HG02852 (cell line): ENCODE data around the gene PHYKPL.

ENCODE experiments used
- ATAC-seq: cut with Tn5 transposase; IDR thresholded peaks from one replicate; pipeline ENCODE4 v1.9.1; 2021; ENCODE audit warnings: mild to moderate bottlenecking, moderate library complexity; ENCODE audit not compliant: unreplicated experiment

Gene PHYKPL

GRCh38 chr5:178224403-178224802 is 8.2 kb downstream of the PHYKPL start:
- no peak for ATAC-seq

GRCh38 chr5:178223828-178224335 is 8.7 kb downstream of the PHYKPL start:
- no peak for ATAC-seq

DNA sequence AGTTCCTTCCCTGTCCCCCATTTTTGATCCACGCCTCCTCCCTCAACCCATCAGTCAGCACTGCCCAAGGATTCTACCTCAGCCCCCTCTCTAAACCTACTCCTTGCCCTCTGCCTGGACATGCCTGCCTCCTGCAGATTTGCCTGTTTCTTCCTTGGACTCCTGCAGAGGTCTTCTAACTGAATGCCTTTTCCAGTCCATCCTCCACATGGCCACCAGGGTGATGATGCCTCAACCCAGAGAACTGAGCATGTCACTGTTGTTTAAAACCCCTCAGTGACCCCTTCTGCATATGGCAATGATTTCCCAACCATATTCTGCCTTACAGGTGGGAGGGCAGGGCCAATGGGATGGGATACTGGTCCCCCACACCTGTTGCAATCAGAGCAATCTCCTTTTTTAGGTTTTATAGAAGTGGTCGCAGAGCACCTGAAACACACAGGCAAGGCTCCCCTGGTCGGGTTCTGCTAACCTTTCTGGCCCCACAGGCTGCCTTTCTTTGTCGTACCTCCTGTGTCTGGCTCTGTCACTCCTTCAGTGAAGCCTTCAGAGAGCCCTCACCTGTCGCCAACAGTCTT is 9.3 kb downstream of the PHYKPL start:
- no peak for ATAC-seq

GRCh38 chr5:178222292-178222691 is 10.3 kb downstream of the PHYKPL start:
- ATAC-seq: no peak

DNA sequence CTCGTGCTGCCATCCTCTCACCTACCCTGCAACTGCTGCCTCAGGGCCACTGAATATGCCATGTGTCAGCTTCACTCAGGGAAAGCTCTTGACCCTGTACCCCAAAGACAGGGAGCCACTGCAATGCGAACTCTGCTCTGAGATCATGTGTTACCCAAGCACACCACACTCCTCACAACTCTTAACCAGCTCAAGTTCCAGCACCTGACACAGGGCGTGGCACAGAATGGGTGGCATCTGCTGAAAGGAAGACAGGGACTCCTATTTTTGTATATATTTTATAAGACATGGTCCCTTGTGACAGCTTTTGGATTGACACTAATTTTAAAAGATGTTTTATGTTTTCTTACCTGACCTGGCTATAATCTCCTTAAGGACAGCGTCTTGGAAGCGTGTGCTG is 10.7 kb downstream of the PHYKPL start:
- no peak for ATAC-seq

DNA sequence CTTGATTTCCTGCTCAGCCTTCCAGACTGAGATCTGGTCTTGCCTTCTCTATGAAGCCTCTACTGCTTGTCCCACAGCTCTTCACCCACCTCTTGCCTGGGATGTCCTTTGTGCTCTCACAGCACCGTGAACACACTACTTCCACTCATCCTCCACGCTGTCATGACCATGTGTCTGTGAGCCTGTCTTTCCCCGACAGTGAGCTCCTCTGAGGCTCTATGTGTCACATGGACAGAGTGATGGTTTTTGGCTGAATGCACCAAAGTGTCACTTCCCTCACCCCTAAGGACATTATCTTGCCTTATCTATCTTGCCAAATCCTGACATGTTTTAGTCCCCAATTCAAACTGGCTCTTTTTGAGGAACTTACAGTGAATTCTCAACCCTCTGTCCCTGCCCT is 11.3 kb downstream of the PHYKPL start:
- ATAC-seq: no peak

- ATAC-seq: no peak
Observed at GRCh38 chr5:178218827-178219226, 13.8 kb downstream of the PHYKPL start.

- ATAC-seq: no peak
Observed at GRCh38 chr5:178218237-178218776, 14.3 kb downstream of the PHYKPL start.

DNA sequence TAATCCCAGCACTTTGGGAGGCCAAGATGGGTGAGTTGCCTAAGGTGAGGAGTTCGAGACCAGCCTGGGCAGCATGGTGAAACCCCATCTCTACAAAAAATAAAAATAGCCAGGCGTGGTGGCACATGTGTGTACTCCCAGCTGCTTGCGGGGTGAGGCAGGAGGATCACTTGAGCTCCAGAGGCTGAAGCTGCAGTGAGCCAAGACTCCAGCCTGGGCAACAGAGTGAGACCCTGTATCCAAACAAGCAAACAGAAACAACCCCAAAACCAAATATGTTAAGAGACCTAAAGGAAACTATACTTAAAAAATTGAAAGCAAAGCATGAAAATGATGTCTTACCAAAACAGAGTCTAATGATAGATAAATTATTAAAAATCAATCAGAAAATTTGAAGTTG is 15.8 kb downstream of the PHYKPL start:
- no peak for ATAC-seq

DNA sequence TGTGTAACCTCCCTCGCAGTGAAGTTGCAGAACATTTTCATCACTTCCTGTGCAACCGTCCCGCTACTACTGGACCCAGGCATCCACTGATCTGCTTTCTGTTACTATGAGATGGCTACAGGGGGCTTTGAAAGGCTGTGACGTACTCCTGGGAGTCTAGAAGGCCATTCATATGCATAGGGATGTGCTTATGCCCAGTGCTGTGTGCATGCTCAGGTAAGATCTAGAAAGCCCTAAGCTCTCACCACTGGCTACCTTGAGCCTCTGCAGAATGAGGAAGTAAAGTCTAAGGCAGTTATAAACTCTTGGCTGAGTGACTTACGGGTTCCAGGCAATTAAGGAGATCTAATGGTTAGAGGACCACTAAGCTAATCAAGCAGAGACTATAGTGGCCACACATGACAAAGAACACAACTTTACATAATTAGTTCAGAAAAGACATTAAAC is 16.5 kb downstream of the PHYKPL start:
- ATAC-seq: no peak

DNA sequence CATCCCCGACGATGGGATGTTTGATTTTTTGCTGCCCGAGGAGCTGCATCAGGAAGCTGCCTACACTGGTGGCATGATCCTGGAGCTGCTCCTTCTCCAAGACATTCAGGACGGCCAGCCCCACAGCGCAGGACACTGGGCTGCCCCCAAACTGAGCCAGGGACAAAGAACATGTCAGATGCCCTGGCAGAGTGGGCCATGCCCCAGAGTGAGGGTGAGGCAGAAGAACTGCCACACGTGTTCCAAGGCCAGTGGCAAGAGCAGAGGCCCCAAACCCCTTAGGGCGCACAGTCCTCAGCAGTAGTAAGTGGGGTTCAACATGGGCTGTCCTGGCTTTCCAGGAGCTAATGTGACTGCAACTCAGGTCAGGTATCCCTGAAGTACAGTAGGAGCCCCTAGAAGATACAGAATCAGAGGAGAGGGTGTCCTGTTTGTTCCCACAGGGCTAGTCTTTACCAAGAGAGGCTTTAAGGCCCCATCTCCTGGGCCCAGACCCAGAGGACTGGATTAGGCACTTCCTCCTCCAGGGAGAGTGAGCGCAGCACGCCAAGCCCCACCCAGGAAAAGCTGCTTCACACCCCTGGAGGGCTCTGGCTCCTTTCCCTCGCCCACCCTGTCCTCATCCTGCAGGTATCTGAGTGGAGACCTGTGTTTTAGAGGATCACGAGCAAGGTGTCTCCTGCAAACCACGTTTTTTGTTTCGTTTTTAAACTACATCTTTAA is 17.2 kb downstream of the PHYKPL start:
- no peak for ATAC-seq

DNA sequence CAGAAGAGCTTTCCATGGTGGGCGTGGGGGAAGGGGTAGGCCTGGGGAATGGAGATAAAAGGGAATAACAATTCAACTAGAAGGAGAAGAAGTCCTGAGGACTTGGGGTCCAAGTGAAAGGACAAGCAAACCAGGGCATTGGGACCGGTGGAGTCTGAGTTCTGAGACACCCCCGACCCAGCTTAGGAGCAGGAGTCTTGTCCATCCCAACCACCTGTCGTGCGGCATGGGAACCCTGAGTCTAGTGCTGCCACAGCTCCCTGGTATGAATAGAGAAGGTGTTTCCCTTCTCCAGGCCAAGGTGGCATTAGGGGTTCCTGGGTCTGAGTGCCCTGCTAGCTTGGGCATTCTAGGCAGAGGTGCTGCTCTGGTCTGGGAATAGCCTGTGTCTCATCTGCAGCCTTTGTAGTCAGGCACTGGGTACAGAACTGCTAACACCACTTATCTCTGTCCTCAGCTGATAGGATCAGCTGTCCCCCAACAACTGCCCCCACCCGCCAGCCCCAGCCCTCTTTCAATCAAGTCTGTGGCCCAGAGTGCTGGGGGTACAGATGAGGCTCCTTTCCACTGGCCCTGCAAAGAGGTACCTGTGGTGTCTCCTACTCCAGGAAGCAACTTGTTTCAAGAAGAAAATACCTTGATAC is 18.3 kb downstream of the PHYKPL start:
- no peak for ATAC-seq

GRCh38 chr5:178213748-178214151 is 18.9 kb downstream of the PHYKPL start:
- no peak for ATAC-seq

DNA sequence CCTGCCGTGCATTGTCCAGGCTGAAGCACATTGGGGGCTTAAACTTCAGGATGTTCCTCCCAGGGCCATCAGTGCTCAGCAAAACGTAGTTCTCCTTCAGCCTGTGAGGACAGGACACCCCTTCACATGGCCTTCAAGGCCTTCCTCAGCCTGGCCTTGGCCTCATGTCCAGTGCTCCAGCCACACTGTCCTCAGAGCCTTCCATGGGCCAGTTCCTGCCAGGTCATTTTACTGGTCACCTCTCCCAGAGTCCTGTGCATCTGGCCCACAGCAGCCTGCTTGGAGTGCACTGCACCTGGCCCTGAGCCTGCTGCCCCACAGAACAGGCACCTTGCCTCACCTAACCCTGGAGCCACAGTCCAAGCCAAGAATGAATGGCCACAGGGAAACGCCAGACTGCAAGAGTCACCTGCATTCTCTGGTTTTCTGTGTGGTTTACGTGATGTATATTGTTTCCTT is 19.6 kb downstream of the PHYKPL start:
- no peak for ATAC-seq

GRCh38 chr5:178212241-178213002 is 20.2 kb downstream of the PHYKPL start:
- ATAC-seq: no peak

GRCh38 chr5:178211095-178212048 is 21.2 kb downstream of the PHYKPL start:
- ATAC-seq: no peak

- no peak for ATAC-seq
Observed at GRCh38 chr5:178210686-178211085, 21.9 kb downstream of the PHYKPL start.

DNA sequence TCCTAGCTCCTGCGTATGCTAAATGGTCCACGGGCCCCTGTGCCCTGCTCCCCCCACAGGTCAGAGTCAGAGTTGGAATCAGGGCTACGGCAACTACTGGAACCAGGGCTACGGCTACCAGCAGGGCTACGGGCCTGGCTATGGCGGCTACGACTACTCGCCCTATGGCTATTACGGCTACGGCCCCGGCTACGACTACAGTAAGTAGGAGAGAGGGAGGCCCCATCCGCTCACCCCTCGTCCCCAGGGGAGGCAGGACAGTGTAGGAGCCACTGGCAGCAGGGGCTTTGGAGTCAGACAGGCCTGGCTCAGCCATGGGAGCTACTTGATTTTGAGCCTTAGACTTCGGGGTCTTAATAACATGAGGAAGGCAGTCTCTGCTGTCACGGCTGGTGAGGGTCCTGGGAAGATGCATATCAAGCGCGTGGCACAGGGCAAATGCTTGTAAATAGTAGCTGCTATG is 22.5 kb downstream of the PHYKPL start:
- ATAC-seq: no peak

GRCh38 chr5:178209334-178210072 is 23.1 kb downstream of the PHYKPL start:
- ATAC-seq: no peak
